IMR-90 (cell line): ENCODE results near the gene POGK. TPM values are rescaled to one million over a fixed set of nuclear protein-coding genes. Genes with fewer than 3 reads are reported as not detected.

Experiments
- ATAC-seq: fragments of 200-7000 bp; cut with Tn5 transposase; 2 replicates; pipeline ENCODE4 v1.9.1; 2020; ENCODE audit warnings: low read depth, mild to moderate bottlenecking, moderate library complexity
- BruUV-seq: library from RNA; stranded (reverse); fragments of 400-500 nt; replicated peaks from 2 replicates; lab custom pipeline; 2021; lab: Mats Ljungman, UMichigan
- CTCF ChIA-PET: fragments of 300-600 bp; formaldehyde crosslinking; extraction: SDS; loops from one replicate; lab custom pipeline; 2021; ENCODE audit warnings: antibody characterized with exemption; lab: Yijun Ruan, JAX
- POLR2A ChIA-PET: fragments of 300-600 bp; sonication (Branson Sonifier 250); formaldehyde crosslinking; loops from one replicate; lab custom pipeline; 2022; ENCODE audit warnings: antibody characterized with exemption; ENCODE audit not compliant: unreplicated experiment; lab: Charles Lee
- DNase-seq: peaks from one replicate; pipeline ENCODE4 v3.0.0; 2013
- H2AFZ ChIP-seq: replicated peaks from 2 replicates; pipeline ENCODE3; 2013; ENCODE audit warnings: low read length, mild to moderate bottlenecking; ENCODE audit not compliant: poor library complexity
- H2AK5ac ChIP-seq: 2 replicates; pipeline ENCODE4 v1.6.1; 2013; ENCODE audit warnings: low read depth, low read length, inconsistent platforms
- H2AK9ac ChIP-seq: replicated peaks from 2 replicates; pipeline ENCODE3; 2013; ENCODE audit warnings: mild to moderate bottlenecking, low read depth, low read length, moderate library complexity; ENCODE audit not compliant: poor library complexity
- H2BK120ac ChIP-seq: 2 replicates; pipeline ENCODE4 v1.6.1; 2013; ENCODE audit warnings: low read depth, low read length, inconsistent platforms
- H2BK15ac ChIP-seq: 3 replicates; pipeline ENCODE4 v1.6.1; 2013; ENCODE audit warnings: low read depth, low read length, inconsistent platforms
- H2BK20ac ChIP-seq: 2 replicates; pipeline ENCODE4 v1.6.1; 2013; ENCODE audit warnings: low read depth, mild to moderate bottlenecking, inconsistent platforms, low read length, moderate library complexity
- H2BK5ac ChIP-seq: 2 replicates; pipeline ENCODE4 v1.6.1; 2013; ENCODE audit warnings: mild to moderate bottlenecking, low read depth, low read length, inconsistent platforms; ENCODE audit not compliant: poor library complexity, severe bottlenecking
- H3K14ac ChIP-seq: replicated peaks from 2 replicates; pipeline ENCODE4 v1.6.1; 2013; ENCODE audit warnings: low read depth, low read length, inconsistent platforms
- H3K18ac ChIP-seq: 2 replicates; pipeline ENCODE4 v1.6.1; 2013; ENCODE audit warnings: low read depth, low read length, control low read depth
- H3K23ac ChIP-seq: 2 replicates; pipeline ENCODE4 v1.6.1; 2013; ENCODE audit warnings: low read depth, low read length, inconsistent platforms
- H3K27ac ChIP-seq: 2 replicates; pipeline ENCODE4 v1.5.1; 2013; ENCODE audit warnings: mild to moderate bottlenecking, control low read depth, low read length; ENCODE audit not compliant: insufficient read depth
- H3K27me3 ChIP-seq: 2 replicates; pipeline ENCODE4 v1.6.1; 2013; ENCODE audit warnings: low read length; ENCODE audit not compliant: control insufficient read depth, insufficient read depth
- H3K36me3 ChIP-seq: 2 replicates; pipeline ENCODE4 v1.6.1; 2013; ENCODE audit warnings: low read length, mixed read lengths; ENCODE audit not compliant: control insufficient read depth, insufficient read depth
- H3K4ac ChIP-seq: 2 replicates; pipeline ENCODE4 v1.6.1; 2013; ENCODE audit warnings: low read depth, low read length, inconsistent platforms
- H3K4me1 ChIP-seq: 2 replicates; pipeline ENCODE4 v1.6.1; 2013; ENCODE audit warnings: low read length, mixed read lengths; ENCODE audit not compliant: control insufficient read depth, insufficient read depth
- H3K4me2 ChIP-seq: 2 replicates; pipeline ENCODE4 v1.6.1; 2013; ENCODE audit warnings: low read depth, mild to moderate bottlenecking, control low read depth, low read length, moderate library complexity
- H3K4me3 ChIP-seq: 2 replicates; pipeline ENCODE4 v1.5.1; 2013; ENCODE audit warnings: low read depth, mild to moderate bottlenecking, control low read depth, low read length, moderate library complexity; ENCODE audit not compliant: insufficient read depth
- H3K56ac ChIP-seq: 2 replicates; pipeline ENCODE4 v1.6.1; 2013; ENCODE audit warnings: low read length, inconsistent platforms; ENCODE audit not compliant: insufficient read depth; ENCODE audit errors: extremely low read depth
- H3K79me1 ChIP-seq, 2 experiments: 2 replicates each; pipeline ENCODE4 v1.6.1; 2013; ENCODE audit warnings: low read length in 2 of 2, inconsistent platforms in 1 of 2, low read depth in 1 of 2
- H3K9ac ChIP-seq: 2 replicates; pipeline ENCODE4 v1.6.1; 2013; ENCODE audit warnings: low read depth, low read length, control low read depth
- H3K9me1 ChIP-seq: 2 replicates; pipeline ENCODE4 v1.6.1; 2013; ENCODE audit warnings: low read length, inconsistent platforms; ENCODE audit not compliant: insufficient read depth
- H3K9me3 ChIP-seq: 2 replicates; pipeline ENCODE4 v1.6.1; 2013; ENCODE audit warnings: low read length; ENCODE audit not compliant: control insufficient read depth, insufficient read depth
- H4K20me1 ChIP-seq: 2 replicates; pipeline ENCODE4 v1.6.1; 2013; ENCODE audit warnings: low read length, inconsistent platforms; ENCODE audit not compliant: insufficient read depth
- H4K5ac ChIP-seq: 2 replicates; pipeline ENCODE4 v1.6.1; 2013; ENCODE audit warnings: mild to moderate bottlenecking, low read depth, low read length, control low read depth
- H4K8ac ChIP-seq, 2 experiments: 2 replicates each; pipeline ENCODE4 v1.6.1; 2013; ENCODE audit warnings: low read depth in 2 of 2, low read length in 2 of 2, control low read depth in 1 of 2, inconsistent platforms in 1 of 2
- H4K91ac ChIP-seq: 2 replicates; pipeline ENCODE4 v1.6.1; 2013; ENCODE audit warnings: low read depth, low read length, inconsistent platforms; ENCODE audit not compliant: insufficient read depth
- BHLHE40 ChIP-seq: fragments of 150-350 bp; IDR thresholded peaks from 2 replicates; pipeline ENCODE4 v1.6.1; 2016; ENCODE audit warnings: mild to moderate bottlenecking, low read depth, low read length
- CEBPB ChIP-seq: IDR thresholded peaks from 2 replicates; pipeline ENCODE4 v1.6.1; 2012; ENCODE audit warnings: low read depth, low read length, improper control_type of control experiment
- CTCF ChIP-seq: conservative IDR thresholded peaks from 2 replicates; pipeline ENCODE4 v1.5.1; 2012; ENCODE audit warnings: mild to moderate bottlenecking, low read depth, low read length, improper control_type of control experiment
- ELK1 ChIP-seq: fragments of 150-350 bp; IDR thresholded peaks from 2 replicates; pipeline ENCODE4 v1.6.1; 2016; ENCODE audit warnings: low read depth, mild to moderate bottlenecking, low read length, moderate library complexity, borderline replicate concordance
- MAFK ChIP-seq: IDR thresholded peaks from 2 replicates; pipeline ENCODE4 v1.6.1; 2012; ENCODE audit warnings: low read depth, low read length, improper control_type of control experiment
- MAZ ChIP-seq: IDR thresholded peaks from 2 replicates; pipeline ENCODE4 v1.6.1; 2012; ENCODE audit warnings: low read depth, mild to moderate bottlenecking, low read length, improper control_type of control experiment, moderate library complexity, borderline replicate concordance
- NFE2L2 ChIP-seq: fragments of 150-350 bp; IDR thresholded peaks from 2 replicates; pipeline ENCODE4 v1.6.1; 2016; ENCODE audit warnings: low read depth, mild to moderate bottlenecking, low read length
- POLR2A ChIP-seq: IDR thresholded peaks from 2 replicates; pipeline ENCODE4 v1.6.1; 2012; ENCODE audit warnings: mild to moderate bottlenecking, low read depth, low read length
- RAD21 ChIP-seq: IDR thresholded peaks from 2 replicates; pipeline ENCODE4 v1.6.1; 2012; ENCODE audit warnings: low read length, improper control_type of control experiment
- RCOR1 ChIP-seq: IDR thresholded peaks from 2 replicates; pipeline ENCODE4 v1.6.1; 2012; ENCODE audit warnings: mild to moderate bottlenecking, low read length, improper control_type of control experiment; ENCODE audit not compliant: insufficient replicate concordance
- RFX5 ChIP-seq: IDR thresholded peaks from 2 replicates; pipeline ENCODE4 v1.8.0; 2012; ENCODE audit warnings: low read depth, mild to moderate bottlenecking, low read length, moderate library complexity
- SMC3 ChIP-seq: fragments of 150-350 bp; IDR thresholded peaks from 2 replicates; pipeline ENCODE4 v1.6.1; 2016; ENCODE audit warnings: low read depth, mild to moderate bottlenecking, antibody characterized with exemption, low read length, moderate library complexity
- WGBS, 2 experiments: methylation state at CpG; one replicate each; pipeline versions ENCODE4 v1.1.5 to v1.1.7; 2013; ENCODE audit warnings: missing lambda C conversion rate in 2 of 2; ENCODE audit not compliant: insufficient read length in 1 of 2; ENCODE audit errors: extremely low coverage in 2 of 2; 5-methylcytosine and 5-hydroxymethylcytosine counted together
- dilution Hi-C: fragments of 300-500 bp; cut with HindIII; formaldehyde crosslinking; loops from one replicate; pipeline ENCODE4 v1.14.3; 2018; ENCODE audit warnings: low sequenced_read_pairs; ENCODE audit not compliant: unreplicated experiment
- in situ Hi-C: fragments of 300-500 bp; cut with MboI; formaldehyde crosslinking; loops from 3 replicates; pipeline ENCODE4 v1.14.3; 2019; ENCODE audit warnings: low sequenced_read_pairs, inconsistent platforms, mixed read lengths
- intact Hi-C: fragments of 100-400 bp; cut with micrococcal nuclease; formaldehyde crosslinking; loops from 2 replicates; pipeline ENCODE4 v1.10.0; 2022
- polyA plus RNA-seq, 3 experiments: library from polyadenylated mRNA; depleted of rRNA; stranded (reverse); fragments of >200 nt; gene quantifications; 2 replicates each; pipeline ENCODE4 v1.2.3, GENCODE V29; 2012; ENCODE audit warnings: low replicate concordance in 1 of 3
- total RNA-seq: library from RNA; depleted of rRNA; stranded (reverse); fragments of >200 nt; gene quantifications from 2 replicates; pipeline ENCODE4 v1.2.3, GENCODE V29; 2012

POGK gene
- total and polyA plus RNA-seq, 2 of the 4 experiments (the other 2 are of a cell fraction), result 11.3 to 25.6 TPM

- TF ChIP-seq BHLHE40 (no peak), POLR2A (no peak), MAFK (no peak), ELK1 (no peak), SMC3 (no peak), RAD21 (no peak), RCOR1 (no peak), CTCF (no peak), NFE2L2 (no peak), RFX5 (no peak), MAZ (no peak), CEBPB (no peak)
- intact Hi-C loops, result no loop called here
- CTCF ChIA-PET, result no interaction called here
Measured at GRCh38 chr1:166859597-166859996, 20.3 kb downstream of the POGK start.

More at GRCh38 chr1:166859597-166859996, 20.3 kb downstream of the POGK start:
- no peaks in the 10 kb centered on the region for H3K27me3 ChIP-seq
- H4K5ac ChIP-seq, result no peak overlapping the region
- BruUV-seq, result no TSS peak
- H3K14ac ChIP-seq, result no peak overlapping the region
- no peak overlapping the region for H3K9ac ChIP-seq
- no peak overlapping the region for H3K4me3 ChIP-seq
- no peak overlapping the region for H2BK15ac ChIP-seq
- no peak overlapping the region for H2BK120ac ChIP-seq
- no peaks in the 10 kb centered on the region for H3K4me1 ChIP-seq
- no CpG with 5 or more reads among the region's 5 CpGs for WGBS, 2 experiments
- H3K36me3 ChIP-seq, result peaks cover 27% of the 10 kb centered on the region
- H3K79me1 ChIP-seq, result peaks cover 4 to 5% of the 10 kb centered on the region in 2 experiments
- ATAC-seq (no peak), DNase-seq (no peak)
- H3K27ac ChIP-seq, result no peak overlapping the region
- no peak overlapping the region for H2AK5ac ChIP-seq
- H3K9me3 ChIP-seq, result no peaks in the 10 kb centered on the region
- H4K8ac ChIP-seq, result no peak overlapping the region
- no peak overlapping the region for H3K23ac ChIP-seq
- H3K9me1 ChIP-seq, result peaks cover 2% of the 10 kb centered on the region; the same call in 1 of the 2 replicates
- H2BK5ac ChIP-seq, result no peak overlapping the region
- dilution Hi-C loops (no loop called here), in situ Hi-C loops (no loop called here)
- no peak overlapping the region for H3K4me2 ChIP-seq
- no peak overlapping the region for H3K4ac ChIP-seq
- no peaks in the 10 kb centered on the region for H4K20me1 ChIP-seq
- H3K56ac ChIP-seq, result no peak overlapping the region
- no peak overlapping the region for H3K18ac ChIP-seq
- no peak overlapping the region for H2BK20ac ChIP-seq
- H2AFZ ChIP-seq, result no peak overlapping the region
- H4K91ac ChIP-seq, result no peak overlapping the region
- POLR2A ChIA-PET, result no interaction called here
- H2AK9ac ChIP-seq, result no peak overlapping the region
